Gastrocnemius medialis (tissue), 4 donors: Measurements from ENCODE around the gene SREBF1. TPM values are rescaled to one million over a fixed set of nuclear protein-coding genes. Genes with fewer than 3 reads are reported as not detected.
A peak's percentile ranks its signal among the peaks of the same experiment; 100 is the strongest.

Experiments
- ATAC-seq, 2 donors: fragments of 150-250 bp; one replicate each; pipeline ENCODE4 v1.9.1; 2016
- DNase-seq, 2 donors: peaks; one replicate each; pipeline ENCODE4 v3.0.0-alpha.2; 2019
- H3K27ac ChIP-seq, 4 donors: fragments of 200-600 bp; sonication (generic); 1 replicate in 1 of 4; 2 replicates in 3 of 4; pipeline ENCODE4 v1.5.1; 2016 to 2018; ENCODE audit warnings: mild to moderate bottlenecking in 2 of 4, moderate library complexity in 1 of 4
- H3K27me3 ChIP-seq, 3 donors: fragments of 200-600 bp; sonication (generic) in 2 of 3; 1 replicate in 1 of 3; 2 replicates in 2 of 3; pipeline versions ENCODE4 v1.5.1 to v1.6.0; 2016 to 2019; ENCODE audit warnings: mild to moderate bottlenecking in 1 of 3, moderate library complexity in 1 of 3
- H3K36me3 ChIP-seq, 2 donors: fragments of 200-600 bp; sonication (generic) in 1 of 2; one replicate each; pipeline ENCODE4 v1.5.1; 2017 to 2018
- H3K4me1 ChIP-seq, 2 donors: fragments of 200-600 bp; sonication (generic) in 1 of 2; one replicate each; pipeline ENCODE4 v1.5.1; 2016 to 2017; ENCODE audit warnings: mild to moderate bottlenecking in 2 of 2
- H3K4me3 ChIP-seq, 4 donors: fragments of 200-600 bp; sonication (generic) in 3 of 4; 1 replicate in 1 of 4; 2 replicates in 3 of 4; pipeline ENCODE4 v1.5.1; 2016 to 2019; ENCODE audit warnings: mild to moderate bottlenecking in 2 of 4
- H3K9me3 ChIP-seq, 3 donors: fragments of 200-600 bp; sonication (generic) in 2 of 3; 1 replicate in 1 of 3; 2 replicates in 2 of 3; pipeline ENCODE4 v1.5.1; 2016 to 2019
- CTCF ChIP-seq, 5 experiments: fragments of 450-650 bp in 3 of 5; fragments of 200-600 bp in 2 of 5; sonication (generic) in 2 of 5; IDR thresholded peaks in 4 of 5; conservative IDR thresholded peaks in 1 of 5; 1 replicate in 4 of 5; 2 replicates in 1 of 5; pipeline ENCODE4 v1.5.1; 2016 to 2019; ENCODE audit warnings: antibody characterized with exemption in 5 of 5, mild to moderate bottlenecking in 3 of 5, moderate library complexity in 3 of 5
- POLR2A ChIP-seq, 2 donors: fragments of 450-650 bp; IDR thresholded peaks; one replicate each; pipeline ENCODE4 v1.6.1; 2017; ENCODE audit warnings: antibody characterized with exemption in 2 of 2, mild to moderate bottlenecking in 2 of 2, moderate library complexity in 2 of 2
- in situ Hi-C, 4 donors: fragments of 200-750 bp; cut with MboI; loops; one replicate each; pipeline versions ENCODE4 v1.15.0 to v1.8.0; 2017; ENCODE audit warnings: low sequenced_read_pairs in 4 of 4
- intact Hi-C: fragments of 100-400 bp; cut with DNase I; formaldehyde crosslinking; loops from one replicate; pipeline ENCODE4 v1.15.1; 2023; ENCODE audit warnings: low total_unique reads
- total RNA-seq, 4 donors: library from RNA; depleted of rRNA; stranded (reverse); fragments of >200 nt; gene quantifications; one replicate each; pipeline versions ENCODE4 v1.1.0 to v1.2.3, GENCODE V29; 2016

Gene SREBF1
- total RNA-seq, result 10 to 100 TPM; 11.1 to 64.5 (median 32.3) TPM

DNA sequence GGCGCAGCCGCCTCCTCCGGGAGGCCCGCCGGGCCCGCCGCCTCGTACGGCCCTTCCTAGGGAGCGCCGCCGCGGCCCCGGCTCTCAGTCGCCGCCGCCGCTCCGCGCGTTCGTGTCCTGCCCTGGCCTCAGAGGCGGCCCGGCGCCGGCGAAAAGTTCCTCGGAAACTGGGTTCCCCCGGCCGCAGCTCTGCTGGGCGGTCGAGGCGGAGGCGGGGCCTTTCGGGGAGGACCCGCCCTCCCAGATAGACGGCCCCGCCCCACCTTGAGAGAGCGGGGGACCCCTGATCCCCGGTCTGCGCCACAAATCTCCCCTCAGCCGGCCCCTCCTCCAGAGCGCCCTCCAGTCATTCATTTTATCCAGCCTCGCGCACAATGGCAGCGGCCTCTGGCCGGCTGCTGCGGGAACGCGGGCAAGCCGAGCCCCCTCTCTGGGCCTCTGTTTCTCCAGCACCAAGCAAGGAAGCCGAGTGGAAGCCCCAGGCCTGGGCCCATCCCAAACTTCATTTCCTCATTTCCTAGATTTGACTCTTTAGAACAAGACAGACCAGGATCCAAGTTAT, at the start of gene SREBF1:
Gene SREBF1, minus strand, starts transcription at position 169 of the 562 bp plus-strand sequence. CDS start 169 bp downstream, outside the sequence.
- in situ Hi-C loops, result no loop called here
- Histone ChIP-seq H3K27ac (peak within 1 kb of the TSS; percentile 97 to 100 (median 99)), H3K9me3 (no peaks in the 10 kb centered on the region), H3K4me3 (peak within 1 kb of the TSS; percentile 79 to 89 (median 80)), H3K4me1 (peaks cover 67 to 69% of the 10 kb centered on the region in 2 donors), H3K36me3 (no peaks in the 10 kb centered on the region), H3K27me3 (no peaks in the 10 kb centered on the region)
- intact Hi-C loops, result loop anchor here (1.0 kb wide), 1 partner anchor 14 kb away; no protein-coding TSS in a partner anchor
- peak in 1 of 2 donors; percentile 42 for DNase-seq
- peak; percentile 7 to 16 for ATAC-seq
- no peak for TF ChIP-seq CTCF (IDR thresholded peaks at IDR 0.05 in 4 of 5, conservative IDR thresholded peaks at IDR 0.05 in 1 of 5)
- TF ChIP-seq POLR2A (IDR thresholded peaks at IDR 0.05), result no peak

DNA sequence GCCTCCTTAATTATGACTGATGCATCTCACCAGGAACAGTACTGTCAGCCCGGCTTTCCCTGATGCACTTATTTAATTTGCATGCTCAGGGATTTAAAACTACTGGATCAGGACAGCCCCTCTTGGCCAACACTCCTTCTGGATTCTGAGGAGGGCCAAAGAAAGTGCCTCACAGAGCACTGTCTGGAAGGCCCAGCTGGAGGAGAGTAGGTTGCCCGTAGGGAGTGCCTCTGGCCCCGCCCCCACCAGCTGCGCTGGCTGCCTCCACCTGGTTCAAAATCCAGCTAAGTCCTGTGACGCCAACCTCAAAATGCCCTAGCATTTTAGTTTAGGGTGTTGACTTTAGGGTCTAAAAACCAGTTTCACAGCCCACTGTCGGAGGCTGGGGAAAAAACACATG, 49.4 kb upstream of the SREBF1 start:
- intact Hi-C loops (no loop called here), in situ Hi-C loops (loop anchor here in 3 of 4 donors (25.0 kb wide), 1 partner anchor 151 kb away; the partner anchor contains the start of genes ATPAF2 (in 3 of the 3) and GID4 (in 3 of the 3))
- Histone ChIP-seq H3K36me3 (peaks cover 0 to 10% of the 10 kb centered on the region in 2 donors), H3K27me3 (no peaks in the 10 kb centered on the region), H3K4me1 (peaks cover 31 to 34% of the 10 kb centered on the region in 2 donors), H3K9me3 (no peaks in the 10 kb centered on the region), H3K27ac (peak overlapping the region in 2 of 4 donors; percentile 10 to 47), H3K4me3 (no peak overlapping the region)
- peak in 1 of 2 donors; percentile 36 for DNase-seq
- no peak for TF ChIP-seq POLR2A (IDR thresholded peaks at IDR 0.05)
- TF ChIP-seq CTCF (IDR thresholded peaks at IDR 0.05 in 4 of 5, conservative IDR thresholded peaks at IDR 0.05 in 1 of 5), result no peak
- ATAC-seq, result peak in 1 of 2 donors; percentile 39

GRCh38 chr17:17884391-17885357, 47.9 kb upstream of the SREBF1 start:
- ATAC-seq (peak; percentile 40 to 79), DNase-seq (peak in 1 of 2 donors; percentile 65)
- in situ Hi-C loops (loop anchor here in 3 of 4 donors (25.0 kb wide), 1 partner anchor 153 kb away; the partner anchor contains the start of genes ATPAF2 (in 3 of the 3) and GID4 (in 3 of the 3)), intact Hi-C loops (no loop called here)
- H3K4me1 ChIP-seq, result peaks cover 31 to 37% of the 10 kb centered on the region in 2 donors
- no peaks in the 10 kb centered on the region for H3K27me3 ChIP-seq
- H3K36me3 ChIP-seq, result peaks cover 0 to 10% of the 10 kb centered on the region in 2 donors
- peak overlapping the region in 1 of 4 donors; percentile 25 for H3K27ac ChIP-seq
- H3K9me3 ChIP-seq, result no peaks in the 10 kb centered on the region
- TF ChIP-seq CTCF (IDR thresholded peaks at IDR 0.05 in 4 of 5, conservative IDR thresholded peaks at IDR 0.05 in 1 of 5), result no peak
- TF ChIP-seq POLR2A (IDR thresholded peaks at IDR 0.05), result no peak
- no peak overlapping the region for H3K4me3 ChIP-seq

DNA sequence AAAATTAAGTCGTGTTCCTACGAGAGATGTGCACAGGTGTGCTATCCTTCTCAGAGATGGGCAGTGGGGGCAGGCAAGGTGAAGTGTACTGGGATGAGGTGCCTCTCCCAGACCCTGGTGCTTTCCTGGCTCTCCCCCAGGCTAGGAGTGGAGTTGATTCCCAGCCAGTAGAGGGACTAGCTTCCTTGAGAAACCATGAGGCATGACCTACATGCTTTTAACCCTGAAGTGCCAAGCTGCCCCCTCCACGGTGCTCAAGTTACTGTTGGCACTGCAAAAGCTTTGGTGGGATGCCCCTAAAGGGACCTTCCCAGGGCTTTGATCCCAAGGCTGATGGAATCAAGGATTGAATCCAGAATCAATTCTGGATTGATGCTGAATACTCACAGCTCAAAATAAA, 47.0 kb upstream of the SREBF1 start:
- H3K27ac ChIP-seq, result no peak overlapping the region
- in situ Hi-C loops, result loop anchor here in 3 of 4 donors (25.0 kb wide), 1 partner anchor 154 kb away; the partner anchor contains the start of genes ATPAF2 (in 3 of the 3) and GID4 (in 3 of the 3)
- TF ChIP-seq CTCF (IDR thresholded peaks at IDR 0.05 in 4 of 5, conservative IDR thresholded peaks at IDR 0.05 in 1 of 5) (no peak), POLR2A (IDR thresholded peaks at IDR 0.05) (no peak)

More for the DNA sequence above, 47.0 kb upstream of the SREBF1 start:
- H3K27me3 ChIP-seq, result no peaks in the 10 kb centered on the region
- ATAC-seq (no peak), DNase-seq (no peak)
- H3K4me1 ChIP-seq, result peaks cover 36 to 46% of the 10 kb centered on the region in 2 donors
- no peaks in the 10 kb centered on the region for H3K9me3 ChIP-seq
- H3K36me3 ChIP-seq, result peaks cover 0 to 10% of the 10 kb centered on the region in 2 donors
- intact Hi-C loops, result no loop called here
- no peak overlapping the region for H3K4me3 ChIP-seq
